A204.1 (cell line): ENCODE data around the gene SPNS3.

Experiments
- FAIRE-seq: peaks from 2 replicates; lab custom pipeline; 2012; peaks lifted over from hg19 to GRCh38; lab: Jason Lieb, UNC

Gene SPNS3

DNA sequence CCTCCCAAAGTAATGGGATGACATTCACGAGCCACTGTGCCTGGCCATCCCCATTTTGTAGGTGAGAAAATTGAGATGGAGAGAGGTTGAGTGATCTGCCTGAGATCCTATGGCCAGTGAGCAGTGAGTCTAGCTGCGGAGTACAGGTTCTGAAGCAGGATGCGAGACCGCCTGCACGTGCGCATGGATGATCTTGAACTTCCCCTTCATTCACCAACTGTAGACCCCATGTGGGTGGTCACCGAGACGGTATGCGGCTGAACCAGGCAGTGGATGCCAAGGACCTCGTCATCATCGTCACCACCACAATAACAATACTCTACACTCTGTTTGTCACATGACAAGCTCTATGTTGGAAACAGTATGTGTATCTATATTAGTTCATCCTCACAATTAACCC is 6.2 kb upstream of the SPNS3 start:
- FAIRE-seq = no peak

DNA sequence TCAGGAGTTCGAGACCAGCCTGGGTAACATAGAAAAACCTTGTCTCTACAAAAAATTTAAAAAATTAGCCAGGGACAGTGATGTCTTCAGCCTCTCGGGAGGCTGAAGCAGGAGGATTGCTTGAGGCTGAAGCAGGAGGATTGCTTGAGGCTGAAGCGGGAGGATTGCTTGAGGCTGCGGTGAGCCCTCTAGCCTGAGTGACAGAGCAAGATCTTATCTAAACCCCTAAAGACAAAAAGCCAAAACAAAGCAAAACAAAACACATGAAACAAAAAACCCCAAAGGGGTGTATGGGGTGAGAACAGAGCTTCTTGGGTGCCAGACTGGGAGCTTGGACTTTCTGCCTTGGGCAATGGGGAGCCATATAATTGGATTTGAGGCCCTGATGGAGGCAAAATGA is 2.6 kb downstream of the SPNS3 start:
- FAIRE-seq = no peak

DNA sequence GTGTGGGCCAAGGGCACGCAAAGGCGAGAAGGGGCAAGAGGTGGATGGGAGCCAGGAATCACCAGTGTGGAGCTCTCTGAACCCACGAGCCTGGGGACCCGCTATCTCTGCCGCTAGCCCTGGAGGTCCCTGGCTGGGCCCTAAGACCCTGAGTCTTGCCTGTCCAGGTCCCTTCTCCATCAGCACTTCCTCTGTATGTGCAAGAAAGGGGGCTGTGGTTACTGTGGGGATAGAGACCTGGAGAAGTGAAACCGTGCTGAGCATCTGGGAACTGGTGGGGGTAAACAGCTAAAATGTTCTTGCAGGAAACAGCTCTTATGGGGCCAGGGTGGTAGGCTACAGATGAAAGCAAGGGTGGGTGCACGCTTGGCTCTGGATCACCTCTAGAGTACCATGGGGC is 3.1 kb downstream of the SPNS3 start:
- FAIRE-seq = no peak

DNA sequence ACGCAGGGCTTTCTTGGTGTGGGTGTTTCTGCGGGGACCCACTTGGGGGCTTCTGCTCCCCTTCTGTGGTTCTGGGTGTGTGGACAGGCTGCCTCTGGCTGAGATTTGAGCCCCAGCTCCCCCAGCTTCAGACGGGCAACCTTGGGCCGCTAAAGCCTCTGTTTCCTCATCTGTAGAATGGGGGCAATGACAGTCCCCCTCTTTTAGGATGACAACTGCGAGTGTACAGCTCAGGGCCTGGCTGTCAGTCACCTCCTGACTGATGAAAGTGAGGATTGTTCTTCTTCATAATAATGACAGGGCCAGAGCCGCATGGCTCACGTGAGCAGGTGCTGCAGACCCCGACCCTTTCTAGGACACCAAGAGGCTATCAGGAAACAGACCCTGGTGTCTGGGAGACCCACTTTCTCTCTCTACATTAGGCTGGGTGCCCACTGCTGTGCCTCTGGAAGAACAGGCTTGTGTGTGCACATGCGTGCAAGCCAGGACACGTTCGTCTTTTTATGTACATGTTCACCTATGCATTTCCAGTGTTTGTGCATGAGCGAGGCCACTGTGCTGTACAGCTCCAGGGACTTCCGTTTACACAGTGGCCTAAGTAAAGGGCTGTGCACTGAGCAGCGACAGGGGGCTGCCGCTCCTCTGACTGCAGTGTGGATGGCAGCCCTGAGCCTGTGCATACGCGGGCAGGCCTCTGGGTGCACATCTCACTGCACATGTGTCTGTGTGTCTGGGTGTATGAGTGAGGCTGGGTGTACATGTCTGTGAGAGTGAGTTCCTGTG is 4.6 kb downstream of the SPNS3 start:
- FAIRE-seq = no peak

DNA sequence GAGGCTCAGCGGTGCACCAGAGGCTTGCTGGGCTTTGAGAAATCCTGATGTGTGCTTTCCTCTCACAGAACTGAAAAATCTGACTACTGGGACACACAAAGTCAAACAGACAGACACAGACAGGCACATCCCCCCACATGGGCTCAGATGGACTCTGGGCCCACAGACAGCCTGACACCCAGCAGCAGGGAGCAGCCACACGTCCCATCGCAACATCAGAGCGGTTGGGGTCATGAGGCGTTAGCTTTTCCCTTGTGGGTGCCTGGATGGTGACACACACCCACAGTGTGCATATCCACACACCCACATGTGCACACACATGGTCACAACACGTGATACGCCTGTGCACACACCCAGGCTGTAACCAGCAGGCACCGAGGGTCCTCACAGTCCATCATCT is 6.3 kb downstream of the SPNS3 start:
- no peak for FAIRE-seq

DNA sequence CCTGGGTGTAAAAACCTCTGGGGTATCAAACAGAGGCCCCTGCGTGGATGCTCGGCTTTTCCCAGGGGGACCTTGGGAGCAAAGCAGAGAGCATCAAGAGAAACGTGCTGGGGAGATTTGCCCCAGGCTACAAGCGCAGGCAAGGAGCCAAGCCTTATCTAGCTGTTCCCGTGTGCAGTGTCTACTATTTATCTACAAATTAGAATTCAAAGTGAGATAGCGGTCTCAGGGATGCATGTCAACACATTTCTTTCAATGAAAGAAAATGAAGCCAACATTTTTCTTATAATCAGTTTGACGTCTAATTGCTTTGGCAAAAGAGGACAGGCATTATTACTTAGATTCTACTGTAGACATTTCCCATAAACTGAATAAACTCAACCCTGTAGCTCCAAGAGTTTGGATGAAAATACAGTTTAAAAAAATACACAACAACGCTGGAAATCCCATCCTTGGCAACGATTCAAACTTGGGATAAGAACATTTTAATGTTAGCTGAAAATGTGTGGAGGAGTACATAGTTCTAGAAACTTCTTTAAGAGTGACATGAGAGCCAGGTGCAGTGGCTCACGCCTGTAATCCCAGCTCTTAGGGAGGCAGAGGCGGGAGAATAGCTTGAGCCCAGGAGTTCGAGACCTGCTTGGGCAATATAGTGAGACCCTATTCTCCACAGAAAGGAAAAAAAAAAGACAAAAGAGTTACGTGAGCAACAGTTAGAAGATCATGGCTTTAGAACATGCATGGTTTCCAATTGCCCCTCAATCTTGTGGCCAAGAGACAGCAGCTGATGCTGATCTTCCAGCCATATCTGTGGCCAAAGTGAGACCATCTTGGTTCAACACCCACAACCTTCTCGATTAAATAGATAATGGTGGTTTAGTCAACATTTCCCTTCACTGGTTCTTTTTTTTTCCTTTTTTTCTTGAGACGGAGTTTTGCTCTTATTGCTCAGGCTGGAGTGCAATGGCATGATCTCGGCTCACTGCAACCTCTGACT is 7.2 kb downstream of the SPNS3 start:
- no peak for FAIRE-seq

GRCh38 chr17:4442582-4442981 is 8.8 kb downstream of the SPNS3 start:
- FAIRE-seq = no peak

- no peak for FAIRE-seq
These were observed 9.7 kb downstream of the SPNS3 start for GRCh38 chr17:4443476-4443875.

GRCh38 chr17:4444782-4445473 is 11.2 kb downstream of the SPNS3 start:
- no peak for FAIRE-seq

GRCh38 chr17:4445731-4446130 is 12.0 kb downstream of the SPNS3 start:
- no peak for FAIRE-seq

- no peak for FAIRE-seq
These were observed 12.8 kb downstream of the SPNS3 start for GRCh38 chr17:4446326-4447071.

DNA sequence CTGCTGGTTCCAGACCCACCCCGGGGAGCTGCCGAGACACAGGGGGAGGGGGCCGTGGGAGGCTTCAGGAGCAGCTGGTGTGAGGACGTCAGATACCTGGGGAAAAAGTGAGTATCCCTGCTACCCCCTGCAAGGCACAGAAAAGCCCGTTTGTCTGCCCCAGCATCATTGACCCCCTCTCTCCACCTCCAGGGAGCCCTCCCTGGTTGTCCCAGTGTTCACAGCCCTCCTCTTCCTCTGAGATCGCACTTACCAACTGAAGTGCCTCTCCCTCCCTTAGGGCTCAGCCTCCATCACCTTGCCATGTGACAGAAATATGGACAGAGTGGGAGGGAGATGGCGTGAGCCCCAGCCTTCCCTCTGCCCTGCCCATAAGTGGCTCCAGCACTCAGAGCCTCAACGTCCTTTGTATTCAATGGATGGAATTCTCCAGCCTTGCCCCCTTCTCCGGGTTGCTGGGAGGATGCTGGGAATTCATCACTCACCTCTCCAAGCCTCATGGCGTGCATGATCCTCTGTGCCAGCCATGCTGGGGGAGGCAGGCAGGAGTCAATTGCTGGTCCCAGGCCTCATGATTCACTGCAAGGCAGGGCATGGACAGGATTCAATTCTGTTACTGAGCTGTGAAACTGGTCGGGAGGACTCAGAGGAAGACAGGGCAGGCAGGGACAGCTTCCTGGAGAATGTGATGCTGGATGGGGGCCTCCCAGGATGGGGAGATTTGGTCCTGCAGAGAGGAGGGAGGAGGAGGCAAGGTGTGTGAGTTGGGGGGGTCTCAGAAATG is 14.6 kb downstream of the SPNS3 start:
- FAIRE-seq = no peak

DNA sequence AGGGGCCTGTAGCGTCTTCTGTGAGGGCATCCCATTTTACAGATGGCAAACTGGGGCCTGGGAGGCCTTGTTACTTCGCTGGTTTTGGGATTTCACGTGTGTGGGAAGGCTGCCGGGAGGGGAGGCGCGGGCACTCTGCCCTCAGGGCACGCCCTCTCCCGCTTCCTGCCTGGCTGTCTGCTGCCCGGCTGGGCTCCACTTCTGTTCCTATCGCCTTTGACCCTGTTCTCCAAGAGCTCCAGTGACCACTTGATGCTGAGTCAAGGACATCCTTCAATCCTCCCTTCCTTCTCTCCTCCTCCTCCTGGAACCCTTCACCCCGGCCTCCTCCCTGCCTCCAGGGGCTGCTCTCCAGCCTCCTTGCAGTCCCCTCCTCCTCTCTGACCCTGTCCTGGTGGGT is 16.0 kb downstream of the SPNS3 start:
- FAIRE-seq = no peak

GRCh38 chr17:4450710-4451316 is 17.1 kb downstream of the SPNS3 start:
- no peak for FAIRE-seq

DNA sequence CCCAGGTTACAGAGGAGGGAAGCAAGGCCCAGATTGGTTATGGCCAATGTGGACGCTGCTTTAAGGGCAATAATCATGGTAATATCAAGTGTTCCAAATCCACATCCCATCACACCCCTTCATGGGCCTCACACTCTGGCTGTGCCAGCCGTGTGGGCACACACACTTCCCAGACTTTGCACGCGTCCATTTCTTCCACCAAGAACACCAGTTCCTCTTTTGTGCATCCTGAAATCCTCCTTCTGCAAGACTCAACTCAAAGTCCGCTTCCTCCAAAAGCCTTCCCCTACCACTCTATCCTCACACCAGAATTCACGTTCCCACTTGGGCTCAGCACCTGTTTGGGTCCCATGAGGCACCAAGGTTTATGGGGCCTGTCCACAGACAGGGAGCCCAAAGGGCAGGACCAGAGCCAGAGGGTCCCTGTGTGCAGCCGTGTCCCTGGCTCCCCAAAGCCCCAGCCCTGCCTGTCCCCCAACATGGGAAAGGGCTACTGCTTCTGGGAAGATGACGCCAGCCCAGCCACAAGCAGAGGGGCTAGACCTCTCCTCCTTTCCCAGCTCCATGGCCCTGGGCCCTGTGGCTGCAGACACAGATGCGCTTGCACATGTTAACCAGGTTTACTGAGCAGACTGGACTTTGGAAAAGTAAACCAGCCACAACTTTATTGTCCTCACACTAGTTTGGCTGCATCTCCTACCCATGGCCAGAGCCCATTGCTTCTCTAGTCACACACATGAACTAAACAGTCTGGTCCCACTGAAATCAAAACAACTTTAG is 20.3 kb downstream of the SPNS3 start:
- no peak for FAIRE-seq

GRCh38 chr17:4460661-4461060 is 26.9 kb downstream of the SPNS3 start:
- FAIRE-seq = no peak

DNA sequence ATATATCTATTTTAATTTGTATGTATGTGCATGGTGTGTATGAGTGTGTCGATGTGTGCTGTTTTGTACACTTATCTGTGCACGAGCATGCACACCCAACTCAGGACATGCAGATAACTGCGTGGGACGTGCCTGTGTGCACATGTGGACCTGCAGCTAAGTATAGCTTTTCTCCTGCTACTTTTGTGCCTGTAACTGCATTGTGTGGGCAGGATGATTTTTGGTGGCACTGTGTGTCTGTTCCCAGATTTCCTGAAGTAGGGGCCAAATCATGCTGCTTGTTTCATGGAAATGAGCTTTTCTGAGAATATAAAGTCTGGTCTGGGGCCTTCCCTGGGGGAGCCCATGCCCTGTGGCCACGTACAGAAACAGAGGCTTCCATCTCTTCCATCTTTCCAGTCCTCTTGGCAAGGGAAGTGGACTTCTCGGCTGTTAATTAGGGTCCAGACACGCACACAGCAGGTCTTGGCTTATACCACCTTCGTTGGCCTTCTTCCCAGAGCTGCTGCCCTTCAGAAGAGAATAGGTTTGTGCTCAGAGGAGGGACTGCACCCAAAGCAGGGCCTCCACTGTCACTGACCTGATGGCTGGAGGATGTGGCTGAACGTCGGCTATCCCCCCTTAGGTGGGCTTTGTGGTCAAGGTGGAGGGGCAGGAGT is 30.2 kb downstream of the SPNS3 start:
- FAIRE-seq = no peak

DNA sequence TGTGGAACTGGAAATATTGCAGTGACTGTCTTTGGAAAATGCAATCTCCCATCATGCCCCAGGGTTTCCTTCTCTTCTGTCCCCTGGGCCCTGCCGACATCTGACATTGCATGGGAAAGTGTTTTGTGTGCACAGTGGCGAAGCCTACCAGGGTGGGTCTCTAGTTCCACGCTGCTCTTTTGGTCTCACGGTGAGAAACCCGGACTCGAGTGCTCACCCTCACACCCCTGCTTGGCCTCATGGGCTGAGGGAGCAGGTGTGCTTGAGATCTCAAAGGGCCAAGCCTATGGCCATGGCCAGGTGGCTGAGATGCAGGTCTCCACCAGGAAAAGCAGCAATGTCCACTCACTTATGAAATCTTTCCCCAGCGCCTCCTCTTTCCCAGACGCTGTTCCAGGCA is 32.0 kb downstream of the SPNS3 start:
- FAIRE-seq = no peak

DNA sequence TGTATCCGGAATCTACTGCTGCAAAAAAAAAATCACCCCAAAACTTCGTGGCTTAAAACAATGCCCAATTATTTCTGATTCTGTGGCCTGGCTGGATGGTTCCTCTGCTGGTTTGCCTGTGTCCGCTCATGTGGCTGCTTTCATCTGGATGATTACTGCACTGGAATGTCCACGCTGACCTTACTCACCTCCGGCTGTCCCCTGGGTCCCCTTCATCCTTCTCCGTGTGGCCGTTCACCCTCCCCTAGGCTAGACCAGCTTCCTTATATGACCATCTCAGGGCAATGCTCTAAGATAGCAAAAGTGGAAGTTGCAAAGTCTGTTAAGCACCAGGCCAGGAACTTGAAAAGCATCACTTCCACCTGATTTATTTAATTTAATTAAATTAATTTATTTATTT is 33.5 kb downstream of the SPNS3 start:
- FAIRE-seq = no peak
